A204.1 (cell line): ENCODE data around the gene STX8.

ENCODE experiments used
- FAIRE-seq: peaks from 2 replicates; lab custom pipeline; 2012; peaks lifted over from hg19 to GRCh38; lab: Jason Lieb, UNC

STX8 gene

DNA sequence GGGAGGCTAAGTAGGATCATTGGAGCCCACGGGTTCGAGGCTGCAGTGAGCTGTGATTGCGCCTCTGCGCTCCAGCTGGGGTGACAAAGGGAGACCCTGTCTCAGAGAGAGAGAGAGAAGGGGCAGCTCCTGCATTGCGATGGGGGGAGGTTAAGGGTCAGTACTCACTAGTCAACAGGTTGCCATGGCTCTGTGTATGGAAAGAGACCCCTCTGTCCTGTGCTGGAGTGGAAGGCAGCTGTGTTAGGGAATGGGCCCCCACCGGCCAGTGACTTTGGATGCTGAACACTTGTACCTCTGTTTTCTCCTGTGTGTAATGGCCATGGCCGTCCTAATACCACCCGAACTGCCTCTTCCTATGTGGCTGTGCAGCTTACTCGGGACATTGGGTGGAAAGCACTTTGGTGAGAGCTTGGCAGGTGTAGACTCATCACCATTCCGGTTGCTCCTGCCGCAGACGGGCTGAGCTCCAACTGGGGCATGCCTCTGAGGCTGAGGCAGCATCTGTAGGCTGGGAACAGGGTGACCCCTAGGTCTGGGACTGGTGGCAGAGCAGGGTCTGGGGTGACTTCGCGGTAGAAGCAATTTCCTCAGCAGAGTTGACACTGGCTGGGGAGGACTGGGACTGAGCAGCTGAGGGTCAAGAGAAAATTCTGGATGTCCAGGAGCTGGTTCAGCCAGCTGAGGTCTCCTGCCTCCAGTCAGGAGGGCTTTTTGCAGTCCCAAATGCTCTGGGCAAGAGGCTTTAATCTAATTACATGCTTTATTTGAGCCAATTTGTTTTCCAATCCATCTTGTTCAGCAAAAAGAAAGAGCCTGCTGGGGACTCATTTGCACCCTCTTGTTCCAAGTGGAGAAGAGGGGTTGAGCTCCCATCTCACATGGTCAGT lies 369.9 kb downstream of the STX8 start:
- FAIRE-seq = no peak

DNA sequence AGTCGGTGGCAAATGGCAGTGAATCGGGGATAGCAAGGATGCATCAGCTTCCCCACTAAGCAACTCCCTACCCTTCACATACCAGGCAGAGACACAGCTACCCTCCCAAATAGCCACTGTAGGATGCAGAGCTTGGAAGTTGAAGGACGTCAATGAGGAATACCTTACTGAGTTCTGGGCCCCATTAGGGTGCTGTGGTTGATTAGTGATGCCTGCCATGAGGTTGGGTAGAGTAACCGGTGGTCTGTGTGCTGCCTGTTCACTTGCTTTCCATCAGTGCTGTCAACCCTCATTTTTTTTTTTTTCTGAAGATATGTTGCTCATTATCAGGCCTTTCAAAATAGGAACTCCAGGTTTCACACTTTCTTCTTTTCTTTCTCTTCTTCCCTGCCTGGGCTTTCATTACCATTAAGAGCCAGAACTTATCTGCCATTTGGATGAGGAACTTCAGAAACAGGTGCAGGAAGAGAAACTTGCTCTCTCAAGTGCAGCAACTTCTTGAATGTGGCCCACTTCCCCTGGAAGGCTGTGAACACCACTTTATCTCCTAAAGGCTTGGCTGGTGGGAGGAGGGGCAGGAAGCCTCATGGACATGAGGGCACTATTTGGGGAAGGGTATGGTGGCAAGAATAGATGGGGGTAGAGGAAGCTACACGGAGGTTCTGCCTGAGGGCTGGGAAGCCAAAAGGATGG lies 370.8 kb downstream of the STX8 start:
- no peak for FAIRE-seq

DNA sequence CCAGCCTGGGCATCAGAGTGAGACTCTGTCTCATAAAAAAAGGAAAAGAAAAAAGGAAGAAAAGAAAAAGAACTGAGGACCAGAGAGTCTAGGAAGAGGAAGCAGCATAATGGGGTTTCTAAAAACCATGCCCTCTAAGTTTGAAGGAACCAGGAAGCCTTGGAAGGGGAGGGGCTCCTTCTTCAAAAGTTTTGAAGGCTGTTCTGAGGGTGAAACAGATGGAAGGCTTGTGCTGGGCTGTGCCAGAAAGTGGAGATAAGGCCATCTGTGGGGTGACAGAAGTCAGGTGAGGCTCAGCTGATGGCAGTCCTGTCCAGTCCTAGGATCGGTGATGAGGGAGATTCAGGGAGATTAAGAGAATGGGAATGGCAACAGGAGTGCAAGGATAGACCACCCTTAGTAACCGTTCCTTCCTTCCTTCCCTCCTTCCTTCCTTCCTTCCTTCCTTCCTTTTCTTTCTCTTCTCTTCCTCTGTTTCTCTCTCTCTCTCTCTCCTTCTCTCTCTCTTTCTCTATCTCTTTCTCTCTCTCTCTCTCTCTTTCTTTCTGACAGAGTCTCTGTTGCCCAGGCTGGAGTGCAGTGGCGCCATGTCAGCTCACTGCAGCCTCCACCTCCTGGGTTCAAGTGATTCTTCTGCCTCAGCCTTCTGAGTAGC lies 371.7 kb downstream of the STX8 start:
- no peak for FAIRE-seq

DNA sequence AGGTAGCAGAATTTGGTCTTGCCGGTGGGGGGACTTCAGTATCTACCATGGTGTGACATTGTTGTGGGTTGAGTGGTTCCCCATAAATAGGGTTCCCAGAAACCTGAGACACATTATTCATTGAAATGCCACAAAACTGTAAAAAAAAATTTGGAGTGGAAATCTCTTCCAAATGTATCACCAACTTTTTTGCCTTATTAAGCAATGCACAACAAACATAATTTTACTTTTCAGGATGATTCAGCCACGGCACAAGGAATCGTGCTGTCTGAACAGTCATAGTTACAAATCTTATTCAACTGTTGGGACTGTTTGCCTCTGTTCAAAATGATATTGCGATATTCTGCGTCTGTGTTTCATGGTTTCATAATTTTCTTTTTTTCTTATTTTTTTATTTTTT lies 373.1 kb downstream of the STX8 start:
- no peak for FAIRE-seq

- FAIRE-seq = no peak
Observed at GRCh38 chr17:9200699-9201359, 374.8 kb downstream of the STX8 start.
